ENCODE data around the gene NOL6. TPM values are rescaled to one million over a fixed set of nuclear protein-coding genes. Genes with fewer than 3 reads are reported as not detected.

Gene NOL6
- total and polyA plus RNA-seq, 2 of the 13 experiments (the other 11 are each of a cell fraction or from before 2014, with no cell fraction given), result 17.0 to 30.2 TPM

DNA sequence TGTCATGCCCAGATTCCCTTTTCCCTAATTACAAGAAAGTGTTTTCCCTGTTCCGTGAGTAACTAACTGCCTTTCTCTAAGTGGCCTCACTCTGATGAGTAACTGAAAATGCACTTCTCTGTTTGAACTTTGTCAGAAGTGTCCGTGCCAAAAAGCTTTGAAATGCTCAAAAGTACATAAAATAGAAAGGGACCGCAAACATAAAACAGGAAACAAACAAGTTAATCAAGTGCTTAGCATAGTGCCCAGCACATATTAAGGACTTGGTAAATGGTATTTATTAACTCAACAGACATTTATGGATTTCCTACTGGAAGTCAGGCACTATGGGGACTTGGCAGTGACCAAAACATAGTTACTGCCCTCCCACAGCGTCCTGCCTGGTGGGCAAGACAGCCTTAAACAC is 48.6 kb downstream of the NOL6 start (continued):
- TF ChIP-seq MTF1 (CRISPR knock-in tag; IDR thresholded peaks at IDR 0.05) (no peak), YEATS4 (CRISPR knock-in tag; IDR thresholded peaks at IDR 0.05; ENCODE audit: borderline replicate concordance) (no peak), TAF1 (CRISPR knock-in tag; IDR thresholded peaks at IDR 0.05) (no peak), MZF1 (CRISPR knock-in tag; IDR thresholded peaks at IDR 0.05; ENCODE audit: borderline replicate concordance) (no peak), ZNF484 (CRISPR knock-in tag; IDR thresholded peaks at IDR 0.05; ENCODE audit: borderline replicate concordance, low read depth) (no peak), ZNF747 (CRISPR knock-in tag; IDR thresholded peaks at IDR 0.05; ENCODE audit: borderline replicate concordance) (no peak), TOPORS (CRISPR knock-in tag; IDR thresholded peaks at IDR 0.05) (no peak), MLX (CRISPR knock-in tag; IDR thresholded peaks at IDR 0.05) (no peak), CHCHD3 (CRISPR knock-in tag; IDR thresholded peaks at IDR 0.05) (no peak), FOXO1 (CRISPR knock-in tag; IDR thresholded peaks at IDR 0.05) (no peak), FOXP1 (IDR thresholded peaks at IDR 0.05) (no peak), FOXP1 (CRISPR knock-in tag; IDR thresholded peaks at IDR 0.05) (peak; percentile 58; the same call in 1 of the 2 replicates)
- TF ChIP-seq, protein P1, sequence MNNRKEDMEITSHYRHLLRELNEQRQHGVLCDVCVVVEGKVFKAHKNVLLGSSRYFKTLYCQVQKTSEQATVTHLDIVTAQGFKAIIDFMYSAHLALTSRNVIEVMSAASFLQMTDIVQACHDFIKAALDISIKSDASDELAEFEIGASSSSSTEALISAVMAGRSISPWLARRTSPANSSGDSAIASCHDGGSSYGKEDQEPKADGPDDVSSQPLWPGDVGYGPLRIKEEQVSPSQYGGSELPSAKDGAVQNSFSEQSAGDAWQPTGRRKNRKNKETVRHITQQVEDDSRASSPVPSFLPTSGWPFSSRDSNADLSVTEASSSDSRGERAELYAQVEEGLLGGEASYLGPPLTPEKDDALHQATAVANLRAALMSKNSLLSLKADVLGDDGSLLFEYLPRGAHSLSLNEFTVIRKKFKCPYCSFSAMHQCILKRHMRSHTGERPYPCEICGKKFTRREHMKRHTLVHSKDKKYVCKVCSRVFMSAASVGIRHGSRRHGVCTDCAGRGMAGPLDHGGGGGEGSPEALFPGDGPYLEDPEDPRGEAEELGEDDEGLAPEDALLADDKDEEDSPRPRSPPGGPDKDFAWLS (CRISPR knock-in tag; IDR thresholded peaks at IDR 0.05; ENCODE audit: borderline replicate concordance), result no peak
- TF ChIP-seq, protein P2, sequence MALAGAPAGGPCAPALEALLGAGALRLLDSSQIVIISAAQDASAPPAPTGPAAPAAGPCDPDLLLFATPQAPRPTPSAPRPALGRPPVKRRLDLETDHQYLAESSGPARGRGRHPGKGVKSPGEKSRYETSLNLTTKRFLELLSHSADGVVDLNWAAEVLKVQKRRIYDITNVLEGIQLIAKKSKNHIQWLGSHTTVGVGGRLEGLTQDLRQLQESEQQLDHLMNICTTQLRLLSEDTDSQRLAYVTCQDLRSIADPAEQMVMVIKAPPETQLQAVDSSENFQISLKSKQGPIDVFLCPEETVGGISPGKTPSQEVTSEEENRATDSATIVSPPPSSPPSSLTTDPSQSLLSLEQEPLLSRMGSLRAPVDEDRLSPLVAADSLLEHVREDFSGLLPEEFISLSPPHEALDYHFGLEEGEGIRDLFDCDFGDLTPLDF (CRISPR knock-in tag; IDR thresholded peaks at IDR 0.05), result no peak
- TF ChIP-seq, protein P3, sequence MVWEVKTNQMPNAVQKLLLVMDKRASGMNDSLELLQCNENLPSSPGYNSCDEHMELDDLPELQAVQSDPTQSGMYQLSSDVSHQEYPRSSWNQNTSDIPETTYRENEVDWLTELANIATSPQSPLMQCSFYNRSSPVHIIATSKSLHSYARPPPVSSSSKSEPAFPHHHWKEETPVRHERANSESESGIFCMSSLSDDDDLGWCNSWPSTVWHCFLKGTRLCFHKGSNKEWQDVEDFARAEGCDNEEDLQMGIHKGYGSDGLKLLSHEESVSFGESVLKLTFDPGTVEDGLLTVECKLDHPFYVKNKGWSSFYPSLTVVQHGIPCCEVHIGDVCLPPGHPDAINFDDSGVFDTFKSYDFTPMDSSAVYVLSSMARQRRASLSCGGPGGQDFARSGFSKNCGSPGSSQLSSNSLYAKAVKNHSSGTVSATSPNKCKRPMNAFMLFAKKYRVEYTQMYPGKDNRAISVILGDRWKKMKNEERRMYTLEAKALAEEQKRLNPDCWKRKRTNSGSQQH (CRISPR knock-in tag; IDR thresholded peaks at IDR 0.05; ENCODE audit: low read depth), result no peak
- TF ChIP-seq, protein P4, sequence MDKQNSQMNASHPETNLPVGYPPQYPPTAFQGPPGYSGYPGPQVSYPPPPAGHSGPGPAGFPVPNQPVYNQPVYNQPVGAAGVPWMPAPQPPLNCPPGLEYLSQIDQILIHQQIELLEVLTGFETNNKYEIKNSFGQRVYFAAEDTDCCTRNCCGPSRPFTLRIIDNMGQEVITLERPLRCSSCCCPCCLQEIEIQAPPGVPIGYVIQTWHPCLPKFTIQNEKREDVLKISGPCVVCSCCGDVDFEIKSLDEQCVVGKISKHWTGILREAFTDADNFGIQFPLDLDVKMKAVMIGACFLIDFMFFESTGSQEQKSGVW (CRISPR knock-in tag; IDR thresholded peaks at IDR 0.05; ENCODE audit: borderline replicate concordance), result no peak
- TF ChIP-seq, protein P5, sequence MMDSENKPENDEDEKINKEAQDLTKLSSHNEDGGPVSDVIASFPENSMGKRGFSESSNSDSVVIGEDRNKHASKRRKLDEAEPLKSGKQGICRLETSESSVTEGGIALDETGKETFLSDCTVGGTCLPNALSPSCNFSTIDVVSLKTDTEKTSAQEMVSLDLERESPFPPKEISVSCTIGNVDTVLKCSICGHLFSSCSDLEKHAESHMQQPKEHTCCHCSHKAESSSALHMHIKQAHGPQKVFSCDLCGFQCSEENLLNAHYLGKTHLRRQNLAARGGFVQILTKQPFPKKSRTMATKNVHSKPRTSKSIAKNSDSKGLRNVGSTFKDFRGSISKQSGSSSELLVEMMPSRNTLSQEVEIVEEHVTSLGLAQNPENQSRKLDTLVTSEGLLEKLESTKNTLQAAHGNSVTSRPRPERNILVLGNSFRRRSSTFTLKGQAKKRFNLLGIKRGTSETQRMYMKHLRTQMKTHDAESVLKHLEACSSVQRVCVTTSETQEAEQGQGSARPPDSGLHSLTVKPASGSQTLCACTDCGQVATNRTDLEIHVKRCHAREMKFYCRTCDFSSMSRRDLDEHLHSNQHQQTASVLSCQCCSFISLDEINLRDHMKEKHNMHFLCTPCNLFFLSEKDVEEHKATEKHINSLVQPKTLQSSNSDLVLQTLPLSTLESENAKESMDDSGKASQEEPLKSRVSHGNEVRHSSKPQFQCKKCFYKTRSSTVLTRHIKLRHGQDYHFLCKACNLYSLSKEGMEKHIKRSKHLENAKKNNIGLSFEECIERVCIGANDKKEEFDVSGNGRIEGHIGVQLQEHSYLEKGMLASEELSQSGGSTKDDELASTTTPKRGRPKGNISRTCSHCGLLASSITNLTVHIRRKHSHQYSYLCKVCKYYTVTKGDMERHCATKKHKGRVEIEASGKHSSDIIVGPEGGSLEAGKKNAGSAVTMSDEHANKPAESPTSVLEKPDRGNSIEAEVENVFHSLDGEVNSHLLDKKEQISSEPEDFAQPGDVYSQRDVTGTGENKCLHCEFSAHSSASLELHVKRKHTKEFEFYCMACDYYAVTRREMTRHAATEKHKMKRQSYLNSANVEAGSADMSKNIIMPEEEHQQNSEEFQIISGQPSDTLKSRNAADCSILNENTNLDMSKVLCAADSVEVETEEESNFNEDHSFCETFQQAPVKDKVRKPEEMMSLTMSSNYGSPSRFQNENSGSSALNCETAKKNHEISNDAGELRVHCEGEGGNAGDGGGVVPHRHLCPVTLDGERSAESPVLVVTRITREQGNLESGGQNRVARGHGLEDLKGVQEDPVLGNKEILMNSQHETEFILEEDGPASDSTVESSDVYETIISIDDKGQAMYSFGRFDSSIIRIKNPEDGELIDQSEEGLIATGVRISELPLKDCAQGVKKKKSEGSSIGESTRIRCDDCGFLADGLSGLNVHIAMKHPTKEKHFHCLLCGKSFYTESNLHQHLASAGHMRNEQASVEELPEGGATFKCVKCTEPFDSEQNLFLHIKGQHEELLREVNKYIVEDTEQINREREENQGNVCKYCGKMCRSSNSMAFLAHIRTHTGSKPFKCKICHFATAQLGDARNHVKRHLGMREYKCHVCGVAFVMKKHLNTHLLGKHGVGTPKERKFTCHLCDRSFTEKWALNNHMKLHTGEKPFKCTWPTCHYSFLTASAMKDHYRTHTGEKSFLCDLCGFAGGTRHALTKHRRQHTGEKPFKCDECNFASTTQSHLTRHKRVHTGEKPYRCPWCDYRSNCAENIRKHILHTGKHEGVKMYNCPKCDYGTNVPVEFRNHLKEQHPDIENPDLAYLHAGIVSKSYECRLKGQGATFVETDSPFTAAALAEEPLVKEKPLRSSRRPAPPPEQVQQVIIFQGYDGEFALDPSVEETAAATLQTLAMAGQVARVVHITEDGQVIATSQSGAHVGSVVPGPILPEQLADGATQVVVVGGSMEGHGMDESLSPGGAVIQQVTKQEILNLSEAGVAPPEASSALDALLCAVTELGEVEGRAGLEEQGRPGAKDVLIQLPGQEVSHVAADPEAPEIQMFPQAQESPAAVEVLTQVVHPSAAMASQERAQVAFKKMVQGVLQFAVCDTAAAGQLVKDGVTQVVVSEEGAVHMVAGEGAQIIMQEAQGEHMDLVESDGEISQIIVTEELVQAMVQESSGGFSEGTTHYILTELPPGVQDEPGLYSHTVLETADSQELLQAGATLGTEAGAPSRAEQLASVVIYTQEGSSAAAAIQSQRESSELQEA (CRISPR knock-in tag; IDR thresholded peaks at IDR 0.05; ENCODE audit: not compliant biosample characterization), result no peak

Measured in HepG2 (cell line).